Neural progenitor cell (in vitro differentiated cells): ENCODE measurements around the gene ALKBH2.
"Not testable (repeated sequence)": the region's sequence is repeated elsewhere in the genome, so short reads cannot be mapped to it uniquely, and the experiment has no call there.

Source experiments
- CTCF ChIP-seq: fragments of 200-600 bp; sonication (generic); IDR thresholded peaks from 2 replicates; pipeline ENCODE4 v1.5.1; 2017; ENCODE audit warnings: antibody characterized with exemption, mild to moderate bottlenecking
- EZH2 ChIP-seq: fragments of 200-600 bp; sonication (generic); IDR thresholded peaks from 2 replicates; pipeline ENCODE4 v1.6.1; 2017; ENCODE audit warnings: antibody characterized with exemption, mild to moderate bottlenecking, moderate library complexity

GRCh38 chr12:109048706-109049105, 44.6 kb downstream of the ALKBH2 start:
- not testable (repeated sequence) for TF ChIP-seq CTCF, EZH2
